HG03060 (cell line): Measurements from ENCODE around the gene PLG.
A peak's percentile ranks its signal among the peaks of the same experiment; 100 is the strongest.
"Not testable (repeated sequence)": the region's sequence is repeated elsewhere in the genome, so short reads cannot be mapped to it uniquely, and the experiment has no call there.

Experiments
- ATAC-seq: cut with Tn5 transposase; IDR thresholded peaks from one replicate; pipeline ENCODE4 v1.9.1; 2021; ENCODE audit warnings: low read depth, moderate number of reproducible peaks; ENCODE audit not compliant: unreplicated experiment

Gene PLG

GRCh38 chr6:160767647-160768019 is 65.6 kb downstream of the PLG start:
- ATAC-seq: no peak

- no peak for ATAC-seq
Observed at GRCh38 chr6:160768101-160768500, 66.1 kb downstream of the PLG start.

GRCh38 chr6:160774399-160774798 is 72.4 kb downstream of the PLG start:
- no peak for ATAC-seq

- ATAC-seq: peak; percentile 43
Observed at GRCh38 chr6:160775792-160776580, 73.9 kb downstream of the PLG start.

- ATAC-seq: not testable (repeated sequence)
Observed at GRCh38 chr6:160779095-160779494, 77.1 kb downstream of the PLG start.

GRCh38 chr6:160780656-160781055 is 78.6 kb downstream of the PLG start:
- ATAC-seq: not testable (repeated sequence)

- ATAC-seq: no peak
Observed at GRCh38 chr6:160781298-160781697, 79.3 kb downstream of the PLG start.

GRCh38 chr6:160782228-160782627 is 80.2 kb downstream of the PLG start:
- ATAC-seq: no peak

- no peak for ATAC-seq
Observed at GRCh38 chr6:160783741-160784140, 81.7 kb downstream of the PLG start.

GRCh38 chr6:160788126-160788525 is 86.1 kb downstream of the PLG start:
- ATAC-seq: not testable (repeated sequence)

GRCh38 chr6:160788806-160789205 is 86.8 kb downstream of the PLG start:
- ATAC-seq: no peak

- no peak for ATAC-seq
Observed at GRCh38 chr6:160789263-160790027, 87.4 kb downstream of the PLG start.

- ATAC-seq: no peak
Observed at GRCh38 chr6:160790028-160790792, 88.2 kb downstream of the PLG start.

- ATAC-seq: peak; percentile 41
Observed at GRCh38 chr6:160791459-160791858, 89.4 kb downstream of the PLG start.

GRCh38 chr6:160791981-160792418 is 90.0 kb downstream of the PLG start:
- ATAC-seq: peak; percentile 41

- no peak for ATAC-seq
Observed at GRCh38 chr6:160792708-160793107, 90.7 kb downstream of the PLG start.

GRCh38 chr6:160793652-160794051 is 91.6 kb downstream of the PLG start:
- ATAC-seq: no peak

- ATAC-seq: no peak
Observed at GRCh38 chr6:160795721-160796120, 93.7 kb downstream of the PLG start.

GRCh38 chr6:160798625-160799024 is 96.6 kb downstream of the PLG start:
- ATAC-seq: no peak

- ATAC-seq: no peak
Observed at GRCh38 chr6:160799801-160800506, 97.9 kb downstream of the PLG start.
